PC-9 (cell line): ENCODE data around the gene AGRP. TPM values are rescaled to one million over a fixed set of nuclear protein-coding genes. Genes with fewer than 3 reads are reported as not detected.
A peak's percentile ranks its signal among the peaks of the same experiment; 100 is the strongest.

Experiments
- BruUV-seq: library from RNA; stranded (reverse); fragments of 400-500 nt; replicated peaks from 2 replicates; lab custom pipeline; 2021; lab: Mats Ljungman, UMichigan
- CTCF ChIA-PET: fragments of 300-600 bp; sonication (Branson Sonifier 250); formaldehyde crosslinking; loops from one replicate; lab custom pipeline; 2022; ENCODE audit warnings: antibody characterized with exemption; lab: Charles Lee
- POLR2A ChIA-PET: fragments of 300-600 bp; sonication (Branson Sonifier 250); formaldehyde crosslinking; loops from one replicate; lab custom pipeline; 2022; ENCODE audit warnings: antibody characterized with exemption; ENCODE audit not compliant: unreplicated experiment; lab: Charles Lee
- DNase-seq, 2 experiments: peaks; one replicate each; pipeline versions ENCODE4 v3.0.0 to v3.0.0-alpha.2; 2015 to 2022; ENCODE audit warnings: mixed read lengths in 1 of 2
- H2AFZ ChIP-seq: fragments of 200-600 bp; sonication (generic); 2 replicates; pipeline ENCODE4 v1.8.1; 2017; ENCODE audit warnings: antibody characterized with exemption
- H3F3A ChIP-seq: fragments of 200-600 bp; sonication (generic); 2 replicates; pipeline ENCODE4 v1.8.1; 2017; ENCODE audit warnings: antibody characterized with exemption, mild to moderate bottlenecking, low read depth; ENCODE audit not compliant: insufficient read depth
- H3K27ac ChIP-seq: fragments of 200-600 bp; sonication (generic); 2 replicates; pipeline ENCODE4 v1.6.1; 2016; ENCODE audit warnings: mixed run types
- H3K27me3 ChIP-seq: fragments of 200-600 bp; sonication (generic); 2 replicates; pipeline ENCODE4 v1.6.1; 2016; ENCODE audit warnings: low read depth, mixed run types; ENCODE audit not compliant: insufficient read depth
- H3K36me3 ChIP-seq: fragments of 200-600 bp; sonication (generic); 2 replicates; pipeline ENCODE4 v1.6.1; 2016; ENCODE audit warnings: low read depth, mixed run types
- H3K4me1 ChIP-seq: fragments of 200-600 bp; sonication (generic); replicated peaks from 2 replicates; pipeline ENCODE4 v1.6.1; 2016; ENCODE audit warnings: mixed run types; ENCODE audit not compliant: insufficient read depth
- H3K4me2 ChIP-seq: fragments of 200-600 bp; sonication (generic); 2 replicates; pipeline ENCODE4 v1.6.1; 2017; ENCODE audit warnings: mixed run types
- H3K4me3 ChIP-seq: fragments of 200-600 bp; sonication (generic); 2 replicates; pipeline ENCODE4 v1.6.1; 2016; ENCODE audit warnings: mixed run types
- H3K79me2 ChIP-seq: fragments of 200-600 bp; sonication (generic); 2 replicates; pipeline ENCODE4 v1.6.1; 2017; ENCODE audit warnings: low read depth, mixed run types
- H3K9me2 ChIP-seq: fragments of 200-600 bp; sonication (generic); 2 replicates; pipeline ENCODE4 v1.8.1; 2017; ENCODE audit warnings: mild to moderate bottlenecking; ENCODE audit not compliant: insufficient read depth
- H3K9me3 ChIP-seq: fragments of 200-600 bp; sonication (generic); 2 replicates; pipeline ENCODE4 v1.8.1; 2016; ENCODE audit warnings: low read depth; ENCODE audit not compliant: insufficient read depth
- H4K20me1 ChIP-seq: fragments of 200-600 bp; sonication (generic); 2 replicates; pipeline ENCODE4 v1.8.1; 2017; ENCODE audit not compliant: insufficient read depth
- EZH2 ChIP-seq: fragments of 200-600 bp; sonication (generic); IDR thresholded peaks from 2 replicates; pipeline ENCODE4 v1.8.0; 2017; ENCODE audit warnings: antibody characterized with exemption, low read depth
- intact Hi-C: fragments of 100-400 bp; cut with micrococcal nuclease; formaldehyde crosslinking; loops from one replicate; pipeline ENCODE4 v1.10.0; 2022; ENCODE audit not compliant: unreplicated experiment
- total RNA-seq: library from RNA; stranded (reverse); gene quantifications from 2 replicates; pipeline ENCODE4 v1.2.3, GENCODE V29; 2021
- TF ChIP-seq, protein P1 (sequence below): fragments of 200-600 bp; sonication (generic); conservative IDR thresholded peaks from 2 replicates; pipeline ENCODE4 v1.6.1; 2017; ENCODE audit warnings: mixed run types, antibody characterized with exemption, mild to moderate bottlenecking, moderate library complexity

Gene AGRP
- total RNA-seq, 1 experiment from 2014 or later, result not detected

- TF ChIP-seq, protein P1, sequence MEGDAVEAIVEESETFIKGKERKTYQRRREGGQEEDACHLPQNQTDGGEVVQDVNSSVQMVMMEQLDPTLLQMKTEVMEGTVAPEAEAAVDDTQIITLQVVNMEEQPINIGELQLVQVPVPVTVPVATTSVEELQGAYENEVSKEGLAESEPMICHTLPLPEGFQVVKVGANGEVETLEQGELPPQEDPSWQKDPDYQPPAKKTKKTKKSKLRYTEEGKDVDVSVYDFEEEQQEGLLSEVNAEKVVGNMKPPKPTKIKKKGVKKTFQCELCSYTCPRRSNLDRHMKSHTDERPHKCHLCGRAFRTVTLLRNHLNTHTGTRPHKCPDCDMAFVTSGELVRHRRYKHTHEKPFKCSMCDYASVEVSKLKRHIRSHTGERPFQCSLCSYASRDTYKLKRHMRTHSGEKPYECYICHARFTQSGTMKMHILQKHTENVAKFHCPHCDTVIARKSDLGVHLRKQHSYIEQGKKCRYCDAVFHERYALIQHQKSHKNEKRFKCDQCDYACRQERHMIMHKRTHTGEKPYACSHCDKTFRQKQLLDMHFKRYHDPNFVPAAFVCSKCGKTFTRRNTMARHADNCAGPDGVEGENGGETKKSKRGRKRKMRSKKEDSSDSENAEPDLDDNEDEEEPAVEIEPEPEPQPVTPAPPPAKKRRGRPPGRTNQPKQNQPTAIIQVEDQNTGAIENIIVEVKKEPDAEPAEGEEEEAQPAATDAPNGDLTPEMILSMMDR, result no peak
- no peak for TF ChIP-seq EZH2
- ChIA-PET CTCF (interaction anchor here (0.6 kb wide), 1 partner anchor 14 kb away, joined by 3 read pairs; no protein-coding TSS in a partner anchor), POLR2A (no interaction called here)
- H3K36me3 ChIP-seq, result no peaks in the 10 kb centered on the region
- 0 out of 2 replicates have a peak, but pooled peaks cover 3% of the 10 kb centered on the region for H3K4me1 ChIP-seq
- H3K4me2 ChIP-seq, result no peak overlapping the region
- BruUV-seq, result no TSS peak
- no peak overlapping the region for H3K4me3 ChIP-seq
- H3K9me2 ChIP-seq, result no peaks in the 10 kb centered on the region
- no peak overlapping the region for H3K27ac ChIP-seq
- H3K9me3 ChIP-seq, result no peaks in the 10 kb centered on the region
- H2AFZ ChIP-seq, result no peak overlapping the region
- intact Hi-C loops, result no loop called here
- H3K27me3 ChIP-seq, result no peaks in the 10 kb centered on the region
- no peaks in the 10 kb centered on the region for H4K20me1 ChIP-seq
- H3F3A ChIP-seq, result no peaks in the 10 kb centered on the region; the same call in 1 of the 2 replicates
- no peak for DNase-seq
- H3K79me2 ChIP-seq, result no peaks in the 10 kb centered on the region
Observed at GRCh38 chr16:67509016-67509415, 25.7 kb upstream of the AGRP start.

- H3K9me3 ChIP-seq, result no peaks in the 10 kb centered on the region
- CTCF ChIA-PET, result no interaction called here
- no peaks in the 10 kb centered on the region for H3K79me2 ChIP-seq
- H3K4me2 ChIP-seq, result no peak overlapping the region
- no peaks in the 10 kb centered on the region for H3K27me3 ChIP-seq
- H3K9me2 ChIP-seq, result no peaks in the 10 kb centered on the region
- H3F3A ChIP-seq, result no peaks in the 10 kb centered on the region; the same call in 1 of the 2 replicates
- TF ChIP-seq EZH2, result no peak
- TF ChIP-seq, protein P1, result no peak
- no peak overlapping the region for H3K27ac ChIP-seq
- H3K4me1 ChIP-seq, result 0 out of 2 replicates have a peak, but pooled peaks cover 3% of the 10 kb centered on the region
- no peaks in the 10 kb centered on the region for H4K20me1 ChIP-seq
- no peak overlapping the region for H3K4me3 ChIP-seq
- POLR2A ChIA-PET, result no interaction called here
- BruUV-seq, result no TSS peak
- DNase-seq, result no peak
- H3K36me3 ChIP-seq, result no peaks in the 10 kb centered on the region
- intact Hi-C loops, result no loop called here
- no peak overlapping the region for H2AFZ ChIP-seq
Observed at GRCh38 chr16:67506468-67506867, 23.1 kb upstream of the AGRP start.

GRCh38 chr16:67504031-67505021 is 21.0 kb upstream of the AGRP start:
- no TSS peak for BruUV-seq
- Histone ChIP-seq H3K4me1 (0 out of 2 replicates have a peak, but pooled peaks cover 3% of the 10 kb centered on the region), H3K4me2 (no peak overlapping the region), H3F3A (no peaks in the 10 kb centered on the region; the same call in 1 of the 2 replicates), H3K79me2 (no peaks in the 10 kb centered on the region), H3K9me3 (no peaks in the 10 kb centered on the region), H3K4me3 (no peak overlapping the region), H4K20me1 (no peaks in the 10 kb centered on the region), H3K36me3 (no peaks in the 10 kb centered on the region), H2AFZ (no peak overlapping the region), H3K9me2 (no peaks in the 10 kb centered on the region), H3K27ac (no peak overlapping the region), H3K27me3 (no peaks in the 10 kb centered on the region)
- intact Hi-C loops, result no loop called here
- no peak for TF ChIP-seq EZH2
- TF ChIP-seq, protein P1, result no peak
- peak in 1 of 2 experiments; percentile 52 for DNase-seq
- POLR2A ChIA-PET, result no interaction called here
- CTCF ChIA-PET, result no interaction called here
